Prostate gland (tissue), 2 donors: ENCODE data around the gene MAPK8IP2. TPM values are rescaled to one million over a fixed set of nuclear protein-coding genes. Genes with fewer than 3 reads are reported as not detected.

Experiments
- DNase-seq: peaks from one replicate; pipeline ENCODE4 v3.0.0-alpha.2; 2019; ENCODE audit warnings: low spot score
- H3K27ac ChIP-seq, 2 donors: fragments of 200-600 bp; sonication (generic); 2 replicates each; pipeline ENCODE4 v1.5.1; 2017 to 2019
- H3K27me3 ChIP-seq: fragments of 200-600 bp; sonication (generic); replicated peaks from 2 replicates; pipeline ENCODE4 v1.5.1; 2019; ENCODE audit not compliant: insufficient read depth
- H3K36me3 ChIP-seq, 2 donors: fragments of 200-600 bp; sonication (generic); 1 replicate in 1 of 2; 2 replicates in 1 of 2; pipeline versions ENCODE4 v1.5.1 to v1.8.1; 2017 to 2019
- H3K4me1 ChIP-seq: fragments of 200-600 bp; sonication (generic); replicated peaks from 2 replicates; pipeline ENCODE4 v1.5.1; 2019
- H3K4me3 ChIP-seq, 2 donors: fragments of 200-600 bp; sonication (generic); 2 replicates each; pipeline ENCODE4 v1.5.1; 2017 to 2019
- H3K9me3 ChIP-seq: fragments of 200-600 bp; sonication (generic); 2 replicates; pipeline ENCODE4 v1.5.1; 2017
- POLR2A ChIP-seq: fragments of 450-650 bp; IDR thresholded peaks from one replicate; pipeline ENCODE4 v1.6.1; 2016; ENCODE audit warnings: antibody characterized with exemption, mild to moderate bottlenecking
- POLR2AphosphoS5 ChIP-seq: sonication (generic); formaldehyde crosslinking; IDR thresholded peaks from one replicate; pipeline ENCODE4 v1.6.1; 2017; ENCODE audit warnings: antibody characterized with exemption
- WGBS: methylation state at CpG from one replicate; pipeline ENCODE4 v1.1.5; 2018; 5-methylcytosine and 5-hydroxymethylcytosine counted together
- intact Hi-C: fragments of 100-400 bp; cut with DNase I; formaldehyde crosslinking; loops from one replicate; pipeline ENCODE4 v1.14.2; 2022
- total RNA-seq, 2 donors: library from RNA; depleted of rRNA; stranded (reverse); fragments of >200 nt; gene quantifications; one replicate each; pipeline ENCODE4 v1.1.0, GENCODE V29; 2016
- TF ChIP-seq, protein P1 (sequence below), 4 experiments: fragments of 200-600 bp in 2 of 4; fragments of 450-650 bp in 2 of 4; sonication (generic) in 2 of 4; IDR thresholded peaks; 1 replicate in 3 of 4; 2 replicates in 1 of 4; pipeline ENCODE4 v1.5.1; 2016 to 2019; ENCODE audit warnings: antibody characterized with exemption in 4 of 4, mild to moderate bottlenecking in 2 of 4, moderate library complexity in 2 of 4

The MAPK8IP2 gene
- total RNA-seq, 2 donors from 2014 or later = 5.1 to 23.6 TPM

DNA sequence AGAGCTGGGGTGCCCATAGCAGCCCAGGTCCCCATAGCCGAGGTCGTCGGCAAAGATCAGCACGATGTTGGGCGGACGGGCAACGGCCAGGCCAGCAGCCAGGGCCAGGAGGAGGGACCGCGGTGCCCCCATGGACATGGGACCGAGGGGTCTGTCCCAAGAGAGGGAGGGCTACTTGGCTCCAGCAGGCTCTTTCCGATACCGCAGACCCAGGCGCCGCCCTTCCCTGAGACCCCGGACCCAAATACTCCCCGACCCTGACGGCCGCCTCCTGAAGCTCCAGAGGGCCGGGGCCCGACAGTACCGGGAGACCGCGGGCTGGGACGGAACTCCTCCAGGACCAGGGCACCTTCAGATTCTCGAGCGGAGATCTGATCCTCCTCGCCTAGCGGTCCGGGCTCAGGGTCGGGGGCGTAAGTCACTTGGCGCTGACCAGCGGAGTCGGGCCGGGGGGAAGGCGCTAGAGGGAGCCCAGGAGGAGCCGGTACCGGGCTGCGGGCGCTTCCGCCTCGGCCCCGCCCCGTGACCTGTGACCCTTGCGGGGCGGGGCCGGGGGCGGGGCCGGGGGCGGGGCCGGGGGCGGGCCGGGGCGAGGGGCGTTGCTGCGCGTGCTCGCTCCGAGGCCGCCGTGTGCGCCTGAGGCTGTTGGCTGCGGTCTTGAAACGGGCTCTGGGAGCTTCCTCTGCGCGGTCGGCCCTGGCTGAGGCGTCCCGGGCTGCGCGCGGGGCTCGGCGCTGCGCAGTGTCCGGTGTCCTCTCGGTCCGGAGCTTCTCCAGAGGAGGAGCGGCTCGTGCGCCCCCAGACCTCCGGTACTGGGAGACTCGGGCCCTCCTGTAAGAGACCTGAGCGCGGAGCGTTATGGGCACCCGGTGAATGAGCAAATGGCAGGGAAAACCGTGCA, 27.3 kb downstream of the MAPK8IP2 start, which contains the start of gene ARSA:
ARSA (minus strand) TSS at position 511 of the 901 bp plus-strand sequence; CDS start at position 138, 373 bp downstream.
- intact Hi-C loops = loop anchor here (5.0 kb wide), 1 partner anchor 46 kb away; the partner anchor contains the start of gene CHKB
- TF ChIP-seq POLR2A (peak; percentile 69), POLR2AphosphoS5 (peak; percentile 63)
- TF ChIP-seq, protein P1, sequence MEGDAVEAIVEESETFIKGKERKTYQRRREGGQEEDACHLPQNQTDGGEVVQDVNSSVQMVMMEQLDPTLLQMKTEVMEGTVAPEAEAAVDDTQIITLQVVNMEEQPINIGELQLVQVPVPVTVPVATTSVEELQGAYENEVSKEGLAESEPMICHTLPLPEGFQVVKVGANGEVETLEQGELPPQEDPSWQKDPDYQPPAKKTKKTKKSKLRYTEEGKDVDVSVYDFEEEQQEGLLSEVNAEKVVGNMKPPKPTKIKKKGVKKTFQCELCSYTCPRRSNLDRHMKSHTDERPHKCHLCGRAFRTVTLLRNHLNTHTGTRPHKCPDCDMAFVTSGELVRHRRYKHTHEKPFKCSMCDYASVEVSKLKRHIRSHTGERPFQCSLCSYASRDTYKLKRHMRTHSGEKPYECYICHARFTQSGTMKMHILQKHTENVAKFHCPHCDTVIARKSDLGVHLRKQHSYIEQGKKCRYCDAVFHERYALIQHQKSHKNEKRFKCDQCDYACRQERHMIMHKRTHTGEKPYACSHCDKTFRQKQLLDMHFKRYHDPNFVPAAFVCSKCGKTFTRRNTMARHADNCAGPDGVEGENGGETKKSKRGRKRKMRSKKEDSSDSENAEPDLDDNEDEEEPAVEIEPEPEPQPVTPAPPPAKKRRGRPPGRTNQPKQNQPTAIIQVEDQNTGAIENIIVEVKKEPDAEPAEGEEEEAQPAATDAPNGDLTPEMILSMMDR (IDR thresholded peaks at IDR 0.05) = peak in 3 of 4 experiments; percentile 19 to 43 (median 24)
- 4% methylated on average over 79 of the region's 88 CpGs for whole genome bisulfite sequencing
- Histone ChIP-seq H3K36me3 (no peaks in the 10 kb centered on the region), H3K27me3 (no peaks in the 10 kb centered on the region), H3K4me3 (peak within 1 kb of the TSS; percentile 60 to 61), H3K9me3 (no peaks in the 10 kb centered on the region), H3K4me1 (no peaks in the 10 kb centered on the region), H3K27ac (peak within 1 kb of the TSS; percentile 77 to 78)
- DNase-seq = peak; percentile 81

DNA sequence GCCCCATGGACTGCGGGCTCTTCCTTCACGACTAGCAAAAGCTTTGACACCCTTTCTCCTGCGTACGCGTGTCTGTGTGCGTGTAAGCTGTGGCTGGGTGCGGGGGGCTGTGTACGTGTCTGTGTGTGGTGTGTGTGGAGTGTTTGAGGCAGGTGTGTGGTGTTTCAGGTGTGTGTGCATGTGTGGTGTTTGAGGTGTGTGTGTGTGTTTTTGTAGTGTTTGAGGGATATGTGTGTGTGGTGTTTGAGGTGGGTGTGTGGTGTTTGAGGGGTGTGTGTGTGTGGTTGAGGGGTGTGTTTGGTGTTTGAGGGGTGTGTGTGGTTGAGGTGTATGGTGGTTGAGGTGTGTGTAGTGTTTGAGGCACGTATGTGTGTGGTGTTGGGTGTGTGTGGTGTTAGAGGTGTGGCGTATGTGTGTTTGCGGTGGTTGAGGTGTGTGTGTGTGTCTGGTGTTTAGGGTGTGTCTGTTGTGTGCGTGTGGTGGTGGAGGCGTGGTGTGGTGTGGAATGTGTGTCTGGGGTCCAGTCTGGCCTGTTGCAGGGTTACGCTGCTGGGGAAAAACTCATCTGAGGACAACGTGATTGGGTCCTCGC, 28.0 kb downstream of the MAPK8IP2 start:
- Histone ChIP-seq H3K9me3 (no peaks in the 10 kb centered on the region), H3K36me3 (no peaks in the 10 kb centered on the region), H3K27ac (peak overlapping the region; percentile 67 to 78), H3K4me3 (peak overlapping the region; percentile 60 to 61), H3K4me1 (no peaks in the 10 kb centered on the region), H3K27me3 (no peaks in the 10 kb centered on the region)
- 27% methylated on average over 16 of the region's 16 CpGs for WGBS
- intact Hi-C loops = loop anchor here (5.0 kb wide), 1 partner anchor 46 kb away; the partner anchor contains the start of gene CHKB
- DNase-seq = no peak
- TF ChIP-seq POLR2A (no peak), POLR2AphosphoS5 (no peak)
- TF ChIP-seq, protein P1 (IDR thresholded peaks at IDR 0.05) = no peak

DNA sequence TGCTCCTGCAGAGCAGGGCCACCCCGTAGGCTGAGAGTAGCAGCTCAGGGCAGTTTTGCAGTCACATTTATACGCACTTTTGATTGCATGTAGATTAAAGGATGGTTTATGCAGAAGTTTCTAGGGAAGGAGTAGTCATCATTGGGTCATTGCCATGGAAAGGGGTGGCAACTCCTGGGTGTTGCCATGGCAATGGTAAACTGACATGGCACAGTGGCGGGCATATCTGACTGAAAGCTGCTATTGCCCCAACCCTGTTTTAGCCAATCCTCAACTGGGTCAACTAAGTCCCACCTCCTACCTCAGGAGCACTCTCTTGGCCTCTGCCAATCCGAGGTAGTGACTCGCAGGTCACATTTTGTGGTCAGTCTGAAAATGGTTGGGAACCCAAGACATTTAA, 29.8 kb downstream of the MAPK8IP2 start:
- Histone ChIP-seq H3K4me1 (no peaks in the 10 kb centered on the region), H3K9me3 (no peaks in the 10 kb centered on the region), H3K4me3 (no peak overlapping the region), H3K27ac (no peak overlapping the region), H3K27me3 (no peaks in the 10 kb centered on the region), H3K36me3 (no peaks in the 10 kb centered on the region)
- no peak for DNase-seq
- 88% methylated on average over 5 of the region's 5 CpGs for WGBS
- TF ChIP-seq, protein P1 (IDR thresholded peaks at IDR 0.05) = no peak
- no peak for TF ChIP-seq POLR2A
- no peak for TF ChIP-seq POLR2AphosphoS5
- intact Hi-C loops = no loop called here

DNA sequence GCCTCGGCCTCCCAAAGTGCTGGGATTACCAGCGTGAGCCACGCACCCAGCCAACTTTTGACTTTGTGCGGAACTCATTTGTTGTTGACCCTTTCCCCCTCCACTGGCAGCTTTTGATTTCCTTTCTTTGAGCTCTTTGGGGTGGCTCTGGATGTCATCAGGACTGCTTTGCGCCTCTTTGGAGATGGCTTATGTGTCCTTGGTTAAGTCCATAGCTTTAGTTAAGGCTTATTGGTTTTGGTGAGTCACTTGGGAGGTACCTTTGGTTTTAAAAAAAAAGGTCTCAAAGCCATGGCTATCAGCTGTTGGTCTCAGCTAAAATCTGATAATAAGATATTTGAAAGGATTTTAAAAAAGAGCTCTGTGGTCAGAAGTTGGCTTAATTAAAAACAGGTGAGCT, 32.5 kb downstream of the MAPK8IP2 start:
- TF ChIP-seq POLR2AphosphoS5 (no peak), POLR2A (no peak)
- TF ChIP-seq, protein P1 (IDR thresholded peaks at IDR 0.05) = no peak
- Histone ChIP-seq H3K9me3 (no peaks in the 10 kb centered on the region), H3K36me3 (no peaks in the 10 kb centered on the region), H3K27ac (no peak overlapping the region), H3K4me1 (no peaks in the 10 kb centered on the region), H3K27me3 (no peaks in the 10 kb centered on the region), H3K4me3 (no peak overlapping the region)
- intact Hi-C loops = no loop called here
- DNase-seq = no peak
- 93% methylated on average over 5 of the region's 5 CpGs for WGBS
